SW480 (cell line): Measurements from ENCODE around the gene LRRK1.

Source experiments
- DNase-seq: peaks from one replicate; pipeline ENCODE4 v3.0.0-alpha.2; 2016; ENCODE audit warnings: low spot score

The LRRK1 gene

DNA sequence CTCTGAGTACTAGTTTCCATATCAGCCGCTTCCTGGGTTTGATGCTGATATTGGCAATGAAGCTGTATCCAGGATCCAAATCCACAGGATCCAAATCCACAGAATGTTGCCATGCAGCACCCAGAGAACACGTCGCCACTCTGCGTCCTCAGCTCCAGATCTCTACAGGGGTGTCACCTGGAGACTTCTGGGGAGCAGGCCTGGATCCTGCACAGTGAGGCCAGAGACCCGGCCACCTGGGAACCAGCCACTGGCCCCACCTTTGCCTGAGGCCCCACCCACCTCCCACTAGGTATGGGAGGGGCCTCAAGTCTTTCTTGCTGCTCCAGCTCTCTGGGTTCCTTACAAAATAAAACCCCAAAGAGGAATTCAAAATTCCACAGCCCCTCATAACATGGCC lies 123.9 kb downstream of the LRRK1 start:
- no peak for DNase-seq

DNA sequence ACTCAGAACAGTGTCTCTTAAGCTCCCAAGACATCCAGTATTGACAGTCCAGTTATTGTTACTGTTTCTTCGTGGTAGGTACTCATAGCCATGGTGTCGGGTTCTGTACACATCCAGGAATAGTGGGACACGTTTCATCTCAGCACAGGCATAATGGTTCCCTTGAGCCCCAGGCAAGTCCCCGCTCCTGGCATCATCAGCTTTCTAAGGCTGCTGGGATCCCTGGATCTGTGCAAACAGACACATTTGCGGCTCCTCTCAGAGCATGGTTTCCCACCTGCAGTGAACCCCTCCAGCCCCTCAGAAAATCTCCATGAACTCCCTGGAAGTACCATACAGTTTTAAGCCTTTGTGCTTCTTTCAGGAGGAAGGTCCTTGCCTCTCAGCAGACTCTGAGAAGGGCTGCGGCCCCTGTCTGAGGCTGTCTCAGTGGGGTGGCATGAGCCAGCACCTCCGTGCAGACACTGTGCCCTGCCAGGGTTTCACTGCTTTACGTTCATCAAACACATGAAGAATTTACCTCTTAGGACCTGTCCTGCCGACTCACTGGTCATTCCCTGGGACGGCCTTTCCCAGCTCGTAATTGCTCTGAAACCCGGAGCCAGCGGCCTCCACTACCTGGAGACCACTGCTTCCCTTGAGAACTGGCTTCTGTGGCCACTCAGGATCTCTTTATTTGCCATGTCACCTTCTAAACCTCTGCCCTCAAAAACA lies 124.9 kb downstream of the LRRK1 start:
- DNase-seq: no peak

GRCh38 chr15:101044625-101045235 lies 125.6 kb downstream of the LRRK1 start:
- DNase-seq: no peak

GRCh38 chr15:101045236-101045646 lies 126.1 kb downstream of the LRRK1 start:
- DNase-seq: no peak

DNA sequence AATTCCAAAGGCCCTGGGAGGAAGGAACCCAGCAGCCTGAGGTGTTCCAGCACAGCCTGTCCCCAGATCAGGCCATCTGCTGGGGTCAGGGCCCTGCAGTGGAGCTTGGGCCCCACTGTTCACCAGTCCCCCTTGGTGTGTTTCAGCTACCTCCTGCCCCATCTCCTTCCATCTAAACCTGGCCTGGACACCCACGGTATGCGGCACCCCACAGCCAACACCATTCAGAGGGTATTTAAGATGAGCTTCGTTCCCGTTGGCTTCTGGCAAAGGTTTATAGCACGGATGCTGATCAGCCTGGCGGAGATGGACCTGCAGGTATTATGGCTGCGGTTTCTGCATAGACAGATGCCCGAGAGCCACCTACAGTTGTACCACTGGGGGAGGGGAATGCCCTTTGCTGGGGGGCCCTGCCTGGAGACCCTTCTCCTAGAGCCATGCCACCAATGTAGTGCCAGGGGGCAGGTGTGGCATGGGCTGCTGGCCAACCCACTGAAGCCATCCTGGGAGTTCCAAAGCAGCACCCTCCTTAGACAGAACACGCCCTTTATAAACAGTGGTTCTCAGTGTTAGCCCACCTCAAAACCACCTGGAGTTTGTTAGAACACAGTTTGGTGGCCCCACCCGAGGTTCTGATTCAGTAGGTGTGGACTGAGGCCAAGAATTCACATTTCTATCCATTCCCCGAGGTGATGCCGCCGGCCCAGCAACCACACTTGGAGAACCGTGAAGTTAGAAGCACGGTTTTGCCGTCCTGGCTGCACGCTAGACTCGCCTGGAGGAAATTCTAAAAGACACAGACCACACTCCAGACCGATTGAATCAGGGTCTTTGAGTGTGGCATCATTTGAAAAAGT lies 126.9 kb downstream of the LRRK1 start:
- no peak for DNase-seq

GRCh38 chr15:101046826-101047225 lies 127.7 kb downstream of the LRRK1 start:
- DNase-seq: no peak

- no peak for DNase-seq
These were observed 128.2 kb downstream of the LRRK1 start for GRCh38 chr15:101047301-101047781.

GRCh38 chr15:101048176-101048575 lies 129.0 kb downstream of the LRRK1 start:
- DNase-seq: no peak

GRCh38 chr15:101048581-101049030 lies 129.4 kb downstream of the LRRK1 start:
- no peak for DNase-seq

DNA sequence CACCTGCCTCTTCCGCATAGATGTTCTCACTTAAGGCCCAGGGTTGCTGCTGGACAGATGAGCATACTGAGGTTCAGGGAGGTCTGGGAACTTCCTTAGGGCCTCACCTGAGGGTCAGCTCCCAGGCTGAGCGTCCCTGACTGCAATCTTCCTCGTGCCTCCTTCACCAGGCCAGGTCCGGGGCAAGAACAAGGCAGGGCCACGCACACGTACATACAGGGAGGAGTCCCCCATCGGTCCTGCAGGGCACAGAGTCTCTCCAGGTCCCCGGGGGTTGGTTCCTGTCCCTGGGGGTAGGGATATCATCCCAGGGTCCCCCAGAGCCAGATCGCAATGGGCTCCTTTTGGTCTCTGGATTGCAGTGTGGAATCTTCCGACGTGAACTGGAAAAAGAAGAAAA lies 130.1 kb downstream of the LRRK1 start:
- no peak for DNase-seq

GRCh38 chr15:101049856-101050622 lies 130.9 kb downstream of the LRRK1 start:
- DNase-seq: no peak

DNA sequence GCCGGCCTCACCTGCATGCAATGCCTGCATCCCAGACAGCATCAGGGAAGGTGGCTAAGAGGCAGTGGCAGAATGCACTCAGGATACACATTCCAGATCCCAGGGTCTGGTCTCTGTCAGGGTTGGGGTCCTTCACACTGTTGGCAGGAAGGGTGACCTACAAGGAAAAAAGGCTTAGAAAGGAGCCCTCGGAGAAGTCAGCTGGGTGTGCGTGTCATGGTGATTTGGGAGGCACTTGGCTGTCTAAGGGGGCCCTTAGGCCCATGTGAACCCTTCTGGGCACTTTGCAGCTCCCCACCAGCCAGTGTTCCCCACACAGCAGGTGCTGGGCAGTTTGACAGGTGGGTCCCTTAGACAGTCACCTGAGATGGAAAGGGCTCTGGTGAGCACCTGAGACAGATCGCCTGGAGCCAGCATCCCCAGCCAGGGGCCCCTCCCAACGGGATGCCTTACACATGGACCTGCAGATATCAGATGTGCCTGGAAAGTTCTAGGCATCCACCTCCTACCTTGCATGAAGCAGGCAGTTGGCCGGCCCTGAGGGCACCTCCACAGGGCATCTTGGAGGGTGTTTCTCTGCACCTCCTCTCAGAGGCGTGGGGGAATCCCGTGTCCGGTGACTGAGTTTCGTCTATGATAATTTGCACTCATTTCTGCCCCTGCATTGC lies 131.6 kb downstream of the LRRK1 start:
- no peak for DNase-seq

- no peak for DNase-seq
These were observed 132.3 kb downstream of the LRRK1 start for GRCh38 chr15:101051291-101052030.

DNA sequence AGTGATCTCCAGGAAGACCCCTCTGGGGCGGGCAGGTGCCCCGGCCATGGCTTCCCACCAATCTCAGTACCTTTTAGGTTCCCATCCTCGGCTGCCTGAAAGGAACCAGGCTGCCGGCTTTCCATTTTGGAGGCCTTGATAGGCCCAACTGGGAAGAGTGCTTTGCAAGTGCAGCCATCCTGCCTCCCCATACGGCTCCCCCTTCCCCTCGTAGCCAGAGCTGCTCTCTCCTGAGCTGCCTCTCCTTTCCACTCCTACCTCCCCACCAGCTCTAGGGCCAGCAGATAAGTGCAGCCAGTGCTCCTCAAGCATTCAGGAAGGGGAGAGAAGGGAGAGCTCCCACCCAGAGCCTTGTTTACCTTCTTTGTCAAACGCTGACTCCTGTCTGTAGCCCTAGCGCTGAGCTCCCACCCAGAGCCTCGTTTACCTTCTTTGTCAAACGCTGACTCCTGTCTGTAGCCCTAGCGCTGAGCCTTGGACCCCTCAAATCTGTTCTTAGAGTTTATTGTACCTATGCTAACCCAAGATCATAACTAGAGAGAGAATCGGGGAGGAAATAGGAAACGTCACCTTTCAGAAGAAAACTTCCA lies 133.0 kb downstream of the LRRK1 start:
- DNase-seq: no peak

- no peak for DNase-seq
These were observed 133.5 kb downstream of the LRRK1 start for GRCh38 chr15:101052681-101053121.

- no peak for DNase-seq
These were observed 134.1 kb downstream of the LRRK1 start for GRCh38 chr15:101053261-101053660.

DNA sequence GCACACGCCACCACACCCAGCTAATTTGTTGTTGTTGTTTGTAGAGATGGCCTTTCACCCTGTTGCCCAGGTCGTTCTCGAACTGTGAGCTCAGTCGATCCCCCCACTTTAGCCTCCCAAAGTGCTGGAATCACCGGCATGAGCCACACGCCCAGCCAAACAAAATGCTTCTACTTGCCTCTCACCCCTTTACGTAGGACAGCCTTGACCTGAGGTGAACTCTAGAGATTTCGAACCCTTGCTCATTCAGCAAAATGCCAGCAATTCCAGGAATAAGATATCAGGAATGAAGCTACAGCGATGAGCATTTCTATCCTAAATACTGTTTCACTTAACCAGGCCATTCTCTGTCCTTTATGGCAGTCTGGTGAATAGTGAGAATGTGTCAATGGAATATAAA lies 135.0 kb downstream of the LRRK1 start:
- no peak for DNase-seq

DNA sequence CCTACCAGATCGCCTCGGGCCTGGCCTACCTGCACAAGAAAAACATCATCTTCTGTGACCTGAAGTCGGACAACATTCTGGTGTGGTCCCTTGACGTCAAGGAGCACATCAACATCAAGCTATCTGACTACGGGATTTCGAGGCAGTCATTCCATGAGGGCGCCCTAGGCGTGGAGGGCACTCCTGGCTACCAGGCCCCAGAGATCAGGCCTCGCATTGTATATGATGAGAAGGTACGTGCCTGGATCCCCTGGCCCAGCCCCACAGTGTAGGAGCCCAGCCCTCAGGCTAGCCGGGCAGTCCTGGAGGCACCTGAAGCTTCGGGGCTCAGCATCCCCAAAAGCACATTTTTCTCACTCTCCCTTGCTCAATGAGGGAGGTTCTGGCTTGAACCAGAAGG lies 135.8 kb downstream of the LRRK1 start:
- no peak for DNase-seq

GRCh38 chr15:101055411-101055810 lies 136.3 kb downstream of the LRRK1 start:
- DNase-seq: no peak
